Hindlimb muscle (tissue), 1 donor: ENCODE results near the gene NLRP10. TPM values are rescaled to one million over a fixed set of nuclear protein-coding genes. Genes with fewer than 3 reads are reported as not detected.

Experiments used
- DNase-seq: peaks from one replicate; pipeline ENCODE4 v3.0.0-alpha.2; 2013
- polyA plus RNA-seq: library from polyadenylated mRNA; unstranded; fragments of 120-200 nt; gene quantifications from one replicate; pipeline ENCODE4 v1.2.1, GENCODE V29; 2013; ENCODE audit not compliant: insufficient read length

NLRP10 gene
- polyA plus RNA-seq, 1 donor = not detected

- no peak for DNase-seq
These were observed 9.4 kb upstream of the NLRP10 start for GRCh38 chr11:7974668-7975067.

- DNase-seq = no peak
These were observed 7.8 kb upstream of the NLRP10 start for GRCh38 chr11:7973011-7973410.

- no peak for DNase-seq
These were observed 6.6 kb upstream of the NLRP10 start for GRCh38 chr11:7971846-7972245.

- DNase-seq = no peak
These were observed 4.8 kb upstream of the NLRP10 start for GRCh38 chr11:7969756-7970646.

DNA sequence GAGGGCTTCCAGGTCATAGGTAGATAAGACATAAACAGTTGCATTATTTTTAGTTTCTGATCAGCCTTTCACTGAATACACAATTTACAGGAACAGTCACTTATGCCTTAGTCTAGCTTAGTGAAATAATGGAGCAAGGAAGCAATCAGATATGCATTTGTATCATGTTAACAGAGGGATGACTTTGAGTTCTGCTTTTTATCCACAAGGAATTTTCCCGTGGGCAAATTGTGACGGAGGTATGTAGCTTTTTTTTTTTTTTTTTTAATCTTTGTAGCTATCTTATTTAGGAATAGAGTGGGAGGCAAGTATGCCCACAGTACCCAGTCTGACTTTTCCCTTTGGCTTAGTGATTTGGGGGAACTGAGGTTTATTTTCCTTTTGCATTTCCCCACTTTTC is 3.4 kb upstream of the NLRP10 start:
- no peak for DNase-seq

DNA sequence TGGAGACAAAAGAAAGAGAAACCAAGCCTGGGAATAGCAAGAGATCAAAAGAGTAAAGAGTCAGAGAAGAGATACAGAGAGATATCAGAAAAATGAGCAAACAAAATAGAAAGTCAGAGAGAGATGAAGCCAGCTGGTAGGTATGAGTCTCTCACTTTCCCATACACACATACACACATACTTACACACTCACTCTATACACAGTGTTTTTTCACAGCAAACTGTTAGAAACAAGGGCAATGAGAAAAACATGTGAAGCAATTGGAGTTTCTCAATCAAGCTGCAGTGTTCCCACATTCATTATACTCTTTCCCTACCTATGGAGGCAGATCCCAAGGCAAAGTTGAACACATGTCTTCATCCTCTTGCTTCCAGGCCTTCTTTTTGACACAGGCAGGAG is 2.6 kb upstream of the NLRP10 start:
- DNase-seq = no peak

DNA sequence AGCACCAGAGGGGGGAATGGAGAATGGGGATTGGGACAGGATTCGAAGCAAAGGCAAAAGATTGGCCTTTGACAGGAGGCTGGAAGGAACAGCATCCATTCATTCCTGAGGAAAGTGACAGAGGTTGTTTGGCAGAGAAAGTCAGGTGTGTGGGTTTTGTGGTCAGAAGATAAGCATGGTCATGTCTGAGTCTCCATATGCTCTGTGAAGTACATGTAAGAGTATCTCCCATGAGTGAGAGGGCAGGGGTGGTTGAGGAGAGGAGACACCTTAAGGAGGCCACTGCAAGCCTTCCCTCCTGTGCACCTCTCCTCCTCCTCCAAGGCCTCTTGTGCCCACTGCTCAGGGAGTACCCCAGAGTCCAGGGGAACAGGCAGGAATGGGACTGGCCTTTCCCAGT is 1.9 kb upstream of the NLRP10 start:
- DNase-seq = no peak

DNA sequence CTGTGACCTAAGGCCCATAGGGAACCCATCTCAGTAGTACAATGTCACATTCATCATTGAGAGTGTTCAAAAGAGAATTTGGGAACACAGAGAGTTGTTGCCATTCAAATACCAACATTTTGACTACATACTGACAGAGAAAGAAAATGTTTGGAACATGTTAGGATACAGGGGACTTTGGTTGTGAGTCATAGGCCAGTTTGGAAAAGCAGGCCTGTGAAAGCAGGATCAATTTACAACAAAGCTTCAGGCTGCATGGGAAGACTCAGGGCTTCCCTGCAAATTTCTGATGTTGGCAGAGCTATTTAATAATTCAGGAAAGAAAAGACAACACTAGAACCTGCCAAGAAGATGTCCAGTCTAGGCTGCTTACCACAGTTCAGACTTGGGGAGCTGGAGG is 374 bp downstream of the NLRP10 start:
- DNase-seq = no peak

GRCh38 chr11:7964261-7964660 is 986 bp downstream of the NLRP10 start:
- DNase-seq = no peak

GRCh38 chr11:7955191-7955590 is 10.1 kb downstream of the NLRP10 start:
- DNase-seq = no peak

DNA sequence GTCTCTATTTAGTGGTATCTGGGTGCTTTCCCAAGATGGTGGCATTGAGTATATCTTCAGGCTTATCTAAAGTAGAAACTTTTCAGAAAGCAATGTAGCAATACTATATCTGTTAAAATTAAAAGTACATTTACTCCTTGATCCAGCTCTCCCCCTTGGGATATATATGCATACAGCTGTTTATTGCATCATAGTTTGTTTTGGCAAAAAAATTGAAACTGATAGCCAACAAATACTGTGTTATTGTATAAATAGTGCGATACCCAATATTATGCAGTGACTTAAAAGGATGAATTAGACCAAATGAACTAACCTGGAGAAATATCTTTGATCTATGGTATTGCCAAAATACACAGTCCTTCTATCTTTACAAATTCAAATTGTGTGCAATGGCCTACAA is 15.3 kb downstream of the NLRP10 start:
- no peak for DNase-seq

DNA sequence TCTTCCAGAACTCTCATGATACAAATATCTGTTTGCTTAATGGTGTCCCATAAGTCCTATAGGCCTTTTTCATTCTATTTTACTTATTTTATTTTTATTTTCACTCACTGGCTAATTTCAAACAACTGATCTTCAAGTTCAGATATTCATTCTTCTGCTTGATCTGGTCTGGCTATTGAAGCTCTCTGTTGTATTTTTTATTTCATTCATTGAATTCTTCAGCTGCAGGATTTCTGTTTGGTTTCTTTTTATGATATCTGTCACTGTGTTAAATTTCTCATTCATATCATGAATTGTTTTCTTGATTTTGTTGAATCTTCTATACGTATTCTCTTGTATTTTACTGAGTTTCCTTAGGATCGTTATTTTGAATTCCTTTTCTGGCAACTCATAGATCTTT is 21.1 kb downstream of the NLRP10 start:
- no peak for DNase-seq

- no peak for DNase-seq
These were observed 23.6 kb downstream of the NLRP10 start, which contains the start of gene OR10A3 for GRCh38 chr11:7941608-7942007. OR10A3 (minus strand) TSS chr11:7941708; CDS start chr11:7939520, 2,188 bp downstream.

GRCh38 chr11:7941146-7941545 is 24.1 kb downstream of the NLRP10 start:
- DNase-seq = no peak

GRCh38 chr11:7936615-7937014 is 28.6 kb downstream of the NLRP10 start:
- no peak for DNase-seq

DNA sequence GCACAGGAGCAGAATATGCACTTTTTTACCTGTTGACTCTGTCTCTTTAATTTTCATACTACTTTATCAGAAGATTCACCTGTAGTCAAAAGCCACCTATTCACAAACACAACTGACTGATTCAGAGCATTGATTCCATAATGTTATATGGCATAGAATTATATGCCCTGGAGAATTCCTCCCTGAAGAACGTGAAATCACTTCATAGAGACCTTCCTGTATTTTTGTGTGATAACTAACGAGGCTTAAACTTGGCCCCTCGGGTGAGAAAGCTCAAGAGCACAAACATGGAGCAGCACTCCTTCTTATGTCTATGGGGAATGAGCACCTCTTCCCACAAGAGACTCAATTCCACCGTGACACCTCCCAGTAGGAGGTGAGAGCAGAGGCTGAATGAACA is 34.1 kb downstream of the NLRP10 start, which contains the start of gene OR10A6:
OR10A6 (minus strand) TSS at position 101 of the 400 bp plus-strand sequence. CDS start 2,606 bp downstream, outside the sequence.
- no peak for DNase-seq

DNA sequence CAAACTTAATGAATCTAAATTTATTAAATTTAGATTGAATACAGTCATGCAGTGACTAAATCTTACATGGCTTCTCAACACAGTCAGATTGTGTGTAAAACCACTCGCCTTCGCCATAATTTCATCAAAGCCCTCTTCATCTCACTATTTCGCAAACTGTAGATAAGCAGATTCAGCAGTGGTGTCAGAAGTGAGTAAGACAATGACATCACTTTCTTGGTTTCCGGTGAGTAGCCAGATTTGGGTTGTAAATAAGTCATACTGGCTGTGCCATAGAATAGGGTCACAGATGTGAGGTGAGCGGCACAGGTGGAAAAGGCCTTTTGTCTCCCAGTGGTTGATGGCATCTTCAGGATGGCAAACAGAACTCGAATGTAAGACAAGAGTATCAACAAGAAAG is 37.6 kb downstream of the NLRP10 start:
- DNase-seq = no peak

GRCh38 chr11:7924536-7924935 is 40.7 kb downstream of the NLRP10 start:
- no peak for DNase-seq

- no peak for DNase-seq
These were observed 47.1 kb downstream of the NLRP10 start for GRCh38 chr11:7918141-7918540.

Other genes with a start within 250 kb of the NLRP10 start
- not detected for gene OR5P2, start 168.5 kb downstream of the NLRP10 start, polyA plus RNA-seq
- gene OR5P3, start 134.6 kb downstream of the NLRP10 start, polyA plus RNA-seq = not detected
- not detected for gene OR10A6, start 34.2 kb downstream of the NLRP10 start, polyA plus RNA-seq
- not detected for gene OR10A3, start 23.7 kb downstream of the NLRP10 start, polyA plus RNA-seq
- 481 TPM for gene EIF3F, start 21.9 kb upstream of the NLRP10 start, polyA plus RNA-seq
- gene TUB, start 115.8 kb upstream of the NLRP10 start, polyA plus RNA-seq = 9.3 TPM
- 0.25 TPM for gene RIC3, start 203.6 kb upstream of the NLRP10 start, polyA plus RNA-seq